HEK293 (cell line): Measurements from ENCODE around the gene ITSN2.

Source experiments
- CTCF ChIP-seq: fragments of 450-650 bp; formaldehyde crosslinking; IDR thresholded peaks from 2 replicates; pipeline ENCODE4 v1.5.1; 2016; ENCODE audit warnings: missing biosample characterization, missing genetic modification characterization
- EGR2 ChIP-seq: fragments of 450-650 bp; formaldehyde crosslinking; IDR thresholded peaks from 2 replicates; pipeline ENCODE4 v1.5.1; 2016; ENCODE audit warnings: low read depth, missing biosample characterization, missing genetic modification characterization
- ELK4 ChIP-seq: IDR thresholded peaks from 2 replicates; pipeline ENCODE4 v1.6.1; 2011; ENCODE audit warnings: mild to moderate bottlenecking, low read depth, low read length, borderline replicate concordance
- KLF17 ChIP-seq: fragments of 450-650 bp; formaldehyde crosslinking; IDR thresholded peaks from 2 replicates; pipeline ENCODE4 v1.5.1; 2016; ENCODE audit warnings: missing biosample characterization, missing genetic modification characterization
- PBX3 ChIP-seq: sonication (generic); formaldehyde crosslinking; IDR thresholded peaks from 2 replicates; pipeline ENCODE4 v1.8.1; 2022; ENCODE audit warnings: mild to moderate bottlenecking, moderate library complexity, missing genetic modification reagents
- ZNF274 ChIP-seq, 2 experiments: fragments of 200-500 bp in 1 of 2; fragments of 450-650 bp in 1 of 2; sonication (Bioruptor generic) in 1 of 2; formaldehyde crosslinking in 1 of 2; IDR thresholded peaks; 2 replicates each; pipeline versions ENCODE4 v1.5.1 to v1.6.1; 2014 to 2016; ENCODE audit warnings: borderline replicate concordance in 1 of 2, inconsistent platforms in 1 of 2, low read length in 1 of 2, missing biosample characterization in 1 of 2, missing genetic modification characterization in 1 of 2
- ZNF324 ChIP-seq: fragments of 450-650 bp; formaldehyde crosslinking; IDR thresholded peaks from 2 replicates; pipeline ENCODE4 v1.5.1; 2016; ENCODE audit warnings: missing biosample characterization, missing genetic modification characterization
- ZNF416 ChIP-seq: fragments of 450-650 bp; formaldehyde crosslinking; IDR thresholded peaks from 2 replicates; pipeline ENCODE4 v1.5.1; 2016; ENCODE audit warnings: missing biosample characterization, missing genetic modification characterization
- ZNF560 ChIP-seq: fragments of 450-650 bp; formaldehyde crosslinking; IDR thresholded peaks from 2 replicates; pipeline ENCODE4 v1.5.1; 2017; ENCODE audit warnings: missing biosample characterization, missing genetic modification characterization, borderline replicate concordance
- ZNF654 ChIP-seq: fragments of 450-650 bp; formaldehyde crosslinking; IDR thresholded peaks from 2 replicates; pipeline ENCODE4 v1.5.1; 2016; ENCODE audit warnings: low read depth, missing biosample characterization, missing genetic modification characterization
- ZSCAN16 ChIP-seq: fragments of 450-650 bp; formaldehyde crosslinking; IDR thresholded peaks from 2 replicates; pipeline ENCODE4 v1.5.1; 2016; ENCODE audit warnings: missing biosample characterization, missing genetic modification characterization
- TF ChIP-seq, protein P1 (sequence below): fragments of 450-650 bp; formaldehyde crosslinking; IDR thresholded peaks from 2 replicates; pipeline ENCODE4 v1.5.1; 2016; ENCODE audit warnings: missing biosample characterization, missing genetic modification characterization
- TF ChIP-seq, protein P2 (sequence below): fragments of 450-650 bp; formaldehyde crosslinking; IDR thresholded peaks from 2 replicates; pipeline ENCODE4 v1.5.1; 2016; ENCODE audit warnings: missing biosample characterization, missing genetic modification characterization

GRCh38 chr2:24317491-24317920, 42.8 kb downstream of the ITSN2 start:
- no peak for TF ChIP-seq CTCF (tag by site-specific recombination)
- TF ChIP-seq ELK4: no peak
- no peak for TF ChIP-seq ZNF324 (tag by site-specific recombination)
- TF ChIP-seq, protein P1, sequence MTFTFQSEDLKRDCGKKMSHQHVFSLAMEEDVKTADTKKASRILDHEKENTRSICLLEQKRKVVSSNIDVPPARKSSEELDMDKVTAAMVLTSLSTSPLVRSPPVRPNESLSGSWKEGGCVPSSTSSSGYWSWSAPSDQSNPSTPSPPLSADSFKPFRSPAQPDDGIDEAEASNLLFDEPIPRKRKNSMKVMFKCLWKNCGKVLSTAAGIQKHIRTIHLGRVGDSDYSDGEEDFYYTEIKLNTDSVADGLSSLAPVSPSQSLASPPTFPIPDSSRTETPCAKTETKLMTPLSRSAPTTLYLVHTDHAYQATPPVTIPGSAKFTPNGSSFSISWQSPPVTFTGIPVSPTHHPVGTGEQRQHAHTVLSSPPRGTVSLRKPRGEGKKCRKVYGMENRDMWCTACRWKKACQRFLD (tag by site-specific recombination): no peak
- no peak for TF ChIP-seq ZNF560 (tag by site-specific recombination)
- TF ChIP-seq ZNF274 (IDR thresholded peaks at IDR 0.05; ENCODE audit: low read length): no peak
- no peak for TF ChIP-seq ZNF274 (tag by site-specific recombination; IDR thresholded peaks at IDR 0.05; ENCODE audit: borderline replicate concordance)
- TF ChIP-seq ZNF654 (tag by site-specific recombination): no peak
- no peak for TF ChIP-seq ZNF416
- no peak for TF ChIP-seq ZSCAN16 (tag by site-specific recombination)
- TF ChIP-seq, protein P2, sequence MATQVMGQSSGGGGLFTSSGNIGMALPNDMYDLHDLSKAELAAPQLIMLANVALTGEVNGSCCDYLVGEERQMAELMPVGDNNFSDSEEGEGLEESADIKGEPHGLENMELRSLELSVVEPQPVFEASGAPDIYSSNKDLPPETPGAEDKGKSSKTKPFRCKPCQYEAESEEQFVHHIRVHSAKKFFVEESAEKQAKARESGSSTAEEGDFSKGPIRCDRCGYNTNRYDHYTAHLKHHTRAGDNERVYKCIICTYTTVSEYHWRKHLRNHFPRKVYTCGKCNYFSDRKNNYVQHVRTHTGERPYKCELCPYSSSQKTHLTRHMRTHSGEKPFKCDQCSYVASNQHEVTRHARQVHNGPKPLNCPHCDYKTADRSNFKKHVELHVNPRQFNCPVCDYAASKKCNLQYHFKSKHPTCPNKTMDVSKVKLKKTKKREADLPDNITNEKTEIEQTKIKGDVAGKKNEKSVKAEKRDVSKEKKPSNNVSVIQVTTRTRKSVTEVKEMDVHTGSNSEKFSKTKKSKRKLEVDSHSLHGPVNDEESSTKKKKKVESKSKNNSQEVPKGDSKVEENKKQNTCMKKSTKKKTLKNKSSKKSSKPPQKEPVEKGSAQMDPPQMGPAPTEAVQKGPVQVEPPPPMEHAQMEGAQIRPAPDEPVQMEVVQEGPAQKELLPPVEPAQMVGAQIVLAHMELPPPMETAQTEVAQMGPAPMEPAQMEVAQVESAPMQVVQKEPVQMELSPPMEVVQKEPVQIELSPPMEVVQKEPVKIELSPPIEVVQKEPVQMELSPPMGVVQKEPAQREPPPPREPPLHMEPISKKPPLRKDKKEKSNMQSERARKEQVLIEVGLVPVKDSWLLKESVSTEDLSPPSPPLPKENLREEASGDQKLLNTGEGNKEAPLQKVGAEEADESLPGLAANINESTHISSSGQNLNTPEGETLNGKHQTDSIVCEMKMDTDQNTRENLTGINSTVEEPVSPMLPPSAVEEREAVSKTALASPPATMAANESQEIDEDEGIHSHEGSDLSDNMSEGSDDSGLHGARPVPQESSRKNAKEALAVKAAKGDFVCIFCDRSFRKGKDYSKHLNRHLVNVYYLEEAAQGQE (tag by site-specific recombination): no peak
- TF ChIP-seq KLF17: no peak
- TF ChIP-seq EGR2 (tag by site-specific recombination): no peak
- TF ChIP-seq PBX3 (CRISPR knock-in tag): no peak
